Mammary epithelial cell (primary cell): ENCODE results near the gene VASN.

ENCODE experiments used
- EZH2 ChIP-seq: IDR thresholded peaks from 2 replicates; pipeline ENCODE4 v1.6.1; 2012; ENCODE audit warnings: low read length, inconsistent platforms, borderline replicate concordance
- TF ChIP-seq, protein P1 (sequence below), 2 donors: IDR thresholded peaks in 1 of 2; conservative IDR thresholded peaks in 1 of 2; 2 replicates each; pipeline ENCODE4 v1.5.1; 2011 to 2012; ENCODE audit warnings: inconsistent platforms in 2 of 2, low read length in 2 of 2, mild to moderate bottlenecking in 2 of 2, control low read depth in 1 of 2, low read depth in 1 of 2; ENCODE audit not compliant: insufficient read depth in 1 of 2; ENCODE audit errors: extremely low read depth in 1 of 2

DNA sequence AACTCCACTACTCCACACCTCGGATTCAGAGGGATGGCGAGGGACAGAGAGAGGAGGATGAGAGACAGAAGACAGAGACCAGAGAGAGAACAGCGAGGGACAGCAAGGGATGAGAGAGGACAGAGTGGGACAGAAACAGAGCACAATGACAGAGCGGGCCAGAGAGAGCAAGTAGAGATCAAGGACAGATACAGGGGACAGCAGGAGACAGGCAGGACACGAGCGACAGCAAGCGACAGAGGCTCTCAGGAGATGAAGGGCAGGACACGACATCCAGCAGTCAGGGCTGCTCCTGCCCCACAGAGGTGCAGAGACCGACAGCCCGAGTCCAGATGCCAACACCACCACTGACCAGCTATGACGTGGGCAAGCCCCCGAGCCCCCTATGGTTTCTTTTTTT, 29.9 kb downstream of the VASN start:
- TF ChIP-seq, protein P1, sequence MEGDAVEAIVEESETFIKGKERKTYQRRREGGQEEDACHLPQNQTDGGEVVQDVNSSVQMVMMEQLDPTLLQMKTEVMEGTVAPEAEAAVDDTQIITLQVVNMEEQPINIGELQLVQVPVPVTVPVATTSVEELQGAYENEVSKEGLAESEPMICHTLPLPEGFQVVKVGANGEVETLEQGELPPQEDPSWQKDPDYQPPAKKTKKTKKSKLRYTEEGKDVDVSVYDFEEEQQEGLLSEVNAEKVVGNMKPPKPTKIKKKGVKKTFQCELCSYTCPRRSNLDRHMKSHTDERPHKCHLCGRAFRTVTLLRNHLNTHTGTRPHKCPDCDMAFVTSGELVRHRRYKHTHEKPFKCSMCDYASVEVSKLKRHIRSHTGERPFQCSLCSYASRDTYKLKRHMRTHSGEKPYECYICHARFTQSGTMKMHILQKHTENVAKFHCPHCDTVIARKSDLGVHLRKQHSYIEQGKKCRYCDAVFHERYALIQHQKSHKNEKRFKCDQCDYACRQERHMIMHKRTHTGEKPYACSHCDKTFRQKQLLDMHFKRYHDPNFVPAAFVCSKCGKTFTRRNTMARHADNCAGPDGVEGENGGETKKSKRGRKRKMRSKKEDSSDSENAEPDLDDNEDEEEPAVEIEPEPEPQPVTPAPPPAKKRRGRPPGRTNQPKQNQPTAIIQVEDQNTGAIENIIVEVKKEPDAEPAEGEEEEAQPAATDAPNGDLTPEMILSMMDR (conservative IDR thresholded peaks at IDR 0.05 in 1 of 2, IDR thresholded peaks at IDR 0.05 in 1 of 2; ENCODE audit: extremely low read depth in 1 of 2, insufficient read depth in 1 of 2, low read depth in 1 of 2, low read length in 2 of 2) = no peak
- no peak for TF ChIP-seq EZH2
